ENCODE results near the gene CACNA2D1.

Gene CACNA2D1

GRCh38 chr7:82345886-82346285 is 97.7 kb downstream of the CACNA2D1 start:
- no peak overlapping the region for H3K4me3 ChIP-seq (ENCODE audit: control insufficient read depth, low read depth, low read length)
- TF ChIP-seq, protein P1, sequence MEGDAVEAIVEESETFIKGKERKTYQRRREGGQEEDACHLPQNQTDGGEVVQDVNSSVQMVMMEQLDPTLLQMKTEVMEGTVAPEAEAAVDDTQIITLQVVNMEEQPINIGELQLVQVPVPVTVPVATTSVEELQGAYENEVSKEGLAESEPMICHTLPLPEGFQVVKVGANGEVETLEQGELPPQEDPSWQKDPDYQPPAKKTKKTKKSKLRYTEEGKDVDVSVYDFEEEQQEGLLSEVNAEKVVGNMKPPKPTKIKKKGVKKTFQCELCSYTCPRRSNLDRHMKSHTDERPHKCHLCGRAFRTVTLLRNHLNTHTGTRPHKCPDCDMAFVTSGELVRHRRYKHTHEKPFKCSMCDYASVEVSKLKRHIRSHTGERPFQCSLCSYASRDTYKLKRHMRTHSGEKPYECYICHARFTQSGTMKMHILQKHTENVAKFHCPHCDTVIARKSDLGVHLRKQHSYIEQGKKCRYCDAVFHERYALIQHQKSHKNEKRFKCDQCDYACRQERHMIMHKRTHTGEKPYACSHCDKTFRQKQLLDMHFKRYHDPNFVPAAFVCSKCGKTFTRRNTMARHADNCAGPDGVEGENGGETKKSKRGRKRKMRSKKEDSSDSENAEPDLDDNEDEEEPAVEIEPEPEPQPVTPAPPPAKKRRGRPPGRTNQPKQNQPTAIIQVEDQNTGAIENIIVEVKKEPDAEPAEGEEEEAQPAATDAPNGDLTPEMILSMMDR (IDR thresholded peaks at IDR 0.05; ENCODE audit: control insufficient read depth, insufficient read depth, low read depth, low read length, missing control alignments), result no peak
- DNase-seq (ENCODE audit: low read depth), result no peak

GRCh38 chr7:82343716-82344115 is 99.9 kb downstream of the CACNA2D1 start:
- H3K4me3 ChIP-seq (ENCODE audit: control insufficient read depth, low read depth, low read length), result no peak overlapping the region
- TF ChIP-seq, protein P1 (IDR thresholded peaks at IDR 0.05; ENCODE audit: control insufficient read depth, insufficient read depth, low read depth, low read length, missing control alignments), result no peak
- no peak for DNase-seq (ENCODE audit: low read depth)

GRCh38 chr7:82339958-82340357 is 103.6 kb downstream of the CACNA2D1 start:
- TF ChIP-seq, protein P1 (IDR thresholded peaks at IDR 0.05; ENCODE audit: control insufficient read depth, insufficient read depth, low read depth, low read length, missing control alignments), result no peak
- DNase-seq (ENCODE audit: low read depth), result no peak

GRCh38 chr7:82335927-82336326 is 107.7 kb downstream of the CACNA2D1 start:
- no peak overlapping the region for H3K4me3 ChIP-seq (ENCODE audit: control insufficient read depth, low read depth, low read length)
- no peak for DNase-seq (ENCODE audit: low read depth)
- TF ChIP-seq, protein P1 (IDR thresholded peaks at IDR 0.05; ENCODE audit: control insufficient read depth, insufficient read depth, low read depth, low read length, missing control alignments), result no peak

More at GRCh38 chr7:82339958-82340357, 103.6 kb downstream of the CACNA2D1 start:
- no peak overlapping the region for H3K4me3 ChIP-seq (ENCODE audit: control insufficient read depth, low read depth, low read length)

DNA sequence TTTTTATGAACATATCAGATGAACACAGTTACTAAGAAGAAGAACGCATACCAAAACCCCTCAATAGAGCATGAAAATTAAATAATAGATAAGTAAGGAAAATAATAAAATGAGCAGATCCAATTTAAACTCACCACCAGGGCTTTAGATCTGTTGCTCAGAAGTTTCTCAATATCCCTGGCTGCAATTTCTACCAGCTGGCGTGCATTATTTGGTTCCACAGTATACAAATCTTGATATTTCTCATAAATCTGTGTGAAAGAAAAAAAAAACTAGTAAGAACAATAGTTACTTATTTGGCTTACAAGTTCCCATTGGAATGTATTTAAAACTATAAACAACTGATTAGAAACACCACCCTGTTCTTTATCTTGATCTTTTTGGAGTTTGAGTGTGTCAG is 108.6 kb downstream of the CACNA2D1 start:
- TF ChIP-seq, protein P1 (IDR thresholded peaks at IDR 0.05; ENCODE audit: control insufficient read depth, insufficient read depth, low read depth, low read length, missing control alignments), result no peak

GRCh38 chr7:82331234-82331633 is 112.3 kb downstream of the CACNA2D1 start:
- TF ChIP-seq, protein P1 (IDR thresholded peaks at IDR 0.05; ENCODE audit: control insufficient read depth, insufficient read depth, low read depth, low read length, missing control alignments), result no peak
- no peak for DNase-seq (ENCODE audit: low read depth)
- H3K4me3 ChIP-seq (ENCODE audit: control insufficient read depth, low read depth, low read length), result no peak overlapping the region

More for the DNA sequence above, 108.6 kb downstream of the CACNA2D1 start:
- DNase-seq (ENCODE audit: low read depth), result no peak
- no peak overlapping the region for H3K4me3 ChIP-seq (ENCODE audit: control insufficient read depth, low read depth, low read length)
